GM19043 (cell line): ENCODE measurements around the gene SLC22A16.
"Not testable (repeated sequence)": the region's sequence is repeated elsewhere in the genome, so short reads cannot be mapped to it uniquely, and the experiment has no call there.

ENCODE experiments used
- ATAC-seq: cut with Tn5 transposase; IDR thresholded peaks from one replicate; pipeline ENCODE4 v1.9.1; 2021; ENCODE audit warnings: low read depth; ENCODE audit not compliant: unreplicated experiment

The SLC22A16 gene

GRCh38 chr6:110491644-110492317, 15.4 kb upstream of the SLC22A16 start:
- ATAC-seq: no peak

GRCh38 chr6:110491299-110491643, 14.9 kb upstream of the SLC22A16 start:
- no peak for ATAC-seq

GRCh38 chr6:110490110-110490509, 13.7 kb upstream of the SLC22A16 start:
- ATAC-seq: no peak

- no peak for ATAC-seq
Measured at GRCh38 chr6:110488606-110489190, 12.3 kb upstream of the SLC22A16 start.

GRCh38 chr6:110487968-110488381, 11.6 kb upstream of the SLC22A16 start:
- not testable (repeated sequence) for ATAC-seq

- no peak for ATAC-seq
Measured at GRCh38 chr6:110486756-110487155, 10.3 kb upstream of the SLC22A16 start.

GRCh38 chr6:110485491-110485890, 9.1 kb upstream of the SLC22A16 start:
- no peak for ATAC-seq

- ATAC-seq: no peak
Measured at GRCh38 chr6:110484321-110484720, 7.9 kb upstream of the SLC22A16 start.

- no peak for ATAC-seq
Measured at GRCh38 chr6:110482774-110483400, 6.5 kb upstream of the SLC22A16 start.

- no peak for ATAC-seq
Measured at GRCh38 chr6:110481081-110481480, 4.7 kb upstream of the SLC22A16 start.

GRCh38 chr6:110475066-110475653, 1.3 kb downstream of the SLC22A16 start:
- ATAC-seq: no peak

- ATAC-seq: no peak
Measured at GRCh38 chr6:110474500-110474899, 1.9 kb downstream of the SLC22A16 start.

- ATAC-seq: no peak
Measured at GRCh38 chr6:110472739-110473138, 3.7 kb downstream of the SLC22A16 start.

- no peak for ATAC-seq
Measured at GRCh38 chr6:110471726-110472365, 4.6 kb downstream of the SLC22A16 start.

- no peak for ATAC-seq
Measured at GRCh38 chr6:110468731-110469130, 7.7 kb downstream of the SLC22A16 start.

GRCh38 chr6:110467566-110468140, 8.8 kb downstream of the SLC22A16 start:
- no peak for ATAC-seq

GRCh38 chr6:110462884-110463481, 13.4 kb downstream of the SLC22A16 start:
- ATAC-seq: no peak

GRCh38 chr6:110461376-110461775, 15.0 kb downstream of the SLC22A16 start:
- ATAC-seq: no peak

- no peak for ATAC-seq
Measured at GRCh38 chr6:110459137-110459536, 17.3 kb downstream of the SLC22A16 start.

GRCh38 chr6:110458476-110458875, 17.9 kb downstream of the SLC22A16 start:
- no peak for ATAC-seq
